Measurements from ENCODE around the gene CYP27C1.

DNA sequence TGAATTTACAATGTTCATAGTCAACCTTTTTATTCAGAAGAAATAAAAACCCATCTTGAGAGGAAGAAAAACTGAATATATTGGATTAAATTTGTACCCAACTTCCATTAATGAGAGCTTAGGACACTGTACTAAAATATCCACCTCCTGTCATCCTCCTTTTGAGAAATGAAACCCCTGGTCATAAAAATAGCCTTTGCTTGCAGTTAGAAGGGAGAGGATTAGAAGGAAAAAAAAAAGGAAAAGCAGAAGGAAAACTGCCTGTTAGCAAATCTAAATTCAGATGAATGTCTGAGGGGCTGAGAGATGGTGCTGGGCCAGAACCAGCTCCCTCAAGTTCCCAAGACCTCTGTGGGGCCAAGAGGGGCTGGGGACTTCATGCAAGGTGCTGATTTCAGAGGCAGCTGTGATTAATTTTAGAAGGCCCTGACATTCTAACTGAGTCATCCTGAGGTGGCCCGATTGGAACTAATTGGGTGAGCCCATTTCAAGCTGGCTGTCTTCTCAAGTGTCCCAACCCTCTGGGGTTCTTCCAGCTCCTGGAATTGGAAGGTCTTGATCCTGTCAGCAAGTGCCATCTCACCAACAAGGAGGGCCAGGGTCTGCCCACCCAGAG lies 74.7 kb downstream of the CYP27C1 start:
- TF ChIP-seq, protein P1, sequence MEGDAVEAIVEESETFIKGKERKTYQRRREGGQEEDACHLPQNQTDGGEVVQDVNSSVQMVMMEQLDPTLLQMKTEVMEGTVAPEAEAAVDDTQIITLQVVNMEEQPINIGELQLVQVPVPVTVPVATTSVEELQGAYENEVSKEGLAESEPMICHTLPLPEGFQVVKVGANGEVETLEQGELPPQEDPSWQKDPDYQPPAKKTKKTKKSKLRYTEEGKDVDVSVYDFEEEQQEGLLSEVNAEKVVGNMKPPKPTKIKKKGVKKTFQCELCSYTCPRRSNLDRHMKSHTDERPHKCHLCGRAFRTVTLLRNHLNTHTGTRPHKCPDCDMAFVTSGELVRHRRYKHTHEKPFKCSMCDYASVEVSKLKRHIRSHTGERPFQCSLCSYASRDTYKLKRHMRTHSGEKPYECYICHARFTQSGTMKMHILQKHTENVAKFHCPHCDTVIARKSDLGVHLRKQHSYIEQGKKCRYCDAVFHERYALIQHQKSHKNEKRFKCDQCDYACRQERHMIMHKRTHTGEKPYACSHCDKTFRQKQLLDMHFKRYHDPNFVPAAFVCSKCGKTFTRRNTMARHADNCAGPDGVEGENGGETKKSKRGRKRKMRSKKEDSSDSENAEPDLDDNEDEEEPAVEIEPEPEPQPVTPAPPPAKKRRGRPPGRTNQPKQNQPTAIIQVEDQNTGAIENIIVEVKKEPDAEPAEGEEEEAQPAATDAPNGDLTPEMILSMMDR (IDR thresholded peaks at IDR 0.05; ENCODE audit: low read depth, low read length, missing input control), result no peak
- TF ChIP-seq, protein P2, sequence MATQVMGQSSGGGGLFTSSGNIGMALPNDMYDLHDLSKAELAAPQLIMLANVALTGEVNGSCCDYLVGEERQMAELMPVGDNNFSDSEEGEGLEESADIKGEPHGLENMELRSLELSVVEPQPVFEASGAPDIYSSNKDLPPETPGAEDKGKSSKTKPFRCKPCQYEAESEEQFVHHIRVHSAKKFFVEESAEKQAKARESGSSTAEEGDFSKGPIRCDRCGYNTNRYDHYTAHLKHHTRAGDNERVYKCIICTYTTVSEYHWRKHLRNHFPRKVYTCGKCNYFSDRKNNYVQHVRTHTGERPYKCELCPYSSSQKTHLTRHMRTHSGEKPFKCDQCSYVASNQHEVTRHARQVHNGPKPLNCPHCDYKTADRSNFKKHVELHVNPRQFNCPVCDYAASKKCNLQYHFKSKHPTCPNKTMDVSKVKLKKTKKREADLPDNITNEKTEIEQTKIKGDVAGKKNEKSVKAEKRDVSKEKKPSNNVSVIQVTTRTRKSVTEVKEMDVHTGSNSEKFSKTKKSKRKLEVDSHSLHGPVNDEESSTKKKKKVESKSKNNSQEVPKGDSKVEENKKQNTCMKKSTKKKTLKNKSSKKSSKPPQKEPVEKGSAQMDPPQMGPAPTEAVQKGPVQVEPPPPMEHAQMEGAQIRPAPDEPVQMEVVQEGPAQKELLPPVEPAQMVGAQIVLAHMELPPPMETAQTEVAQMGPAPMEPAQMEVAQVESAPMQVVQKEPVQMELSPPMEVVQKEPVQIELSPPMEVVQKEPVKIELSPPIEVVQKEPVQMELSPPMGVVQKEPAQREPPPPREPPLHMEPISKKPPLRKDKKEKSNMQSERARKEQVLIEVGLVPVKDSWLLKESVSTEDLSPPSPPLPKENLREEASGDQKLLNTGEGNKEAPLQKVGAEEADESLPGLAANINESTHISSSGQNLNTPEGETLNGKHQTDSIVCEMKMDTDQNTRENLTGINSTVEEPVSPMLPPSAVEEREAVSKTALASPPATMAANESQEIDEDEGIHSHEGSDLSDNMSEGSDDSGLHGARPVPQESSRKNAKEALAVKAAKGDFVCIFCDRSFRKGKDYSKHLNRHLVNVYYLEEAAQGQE (IDR thresholded peaks at IDR 0.05), result no peak
- no peak for TF ChIP-seq TAF1 (conservative IDR thresholded peaks at IDR 0.05)
- TF ChIP-seq, protein P3, sequence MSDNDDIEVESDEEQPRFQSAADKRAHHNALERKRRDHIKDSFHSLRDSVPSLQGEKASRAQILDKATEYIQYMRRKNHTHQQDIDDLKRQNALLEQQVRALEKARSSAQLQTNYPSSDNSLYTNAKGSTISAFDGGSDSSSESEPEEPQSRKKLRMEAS (IDR thresholded peaks at IDR 0.05), result no peak

Measured in liver (tissue), 3 donors.